ENCODE measurements around the gene FGF8. TPM values are rescaled to one million over a fixed set of nuclear protein-coding genes. Genes with fewer than 3 reads are reported as not detected.
A peak's percentile ranks its signal among the peaks of the same experiment; 100 is the strongest.

Gene FGF8
- polyA plus RNA-seq (2011; rRNA removed) (not detected in 2 replicates), polyA minus RNA-seq (2011; rRNA and poly(A)+ RNA removed) (not detected in 2 replicates)

- ChIA-PET CTCF (interaction anchor here (1.4 to 3.0 kb wide), 2 partner anchors 8 to 173 kb away, joined by 3 to 20 read pairs; partner anchors contain the start of gene NPM3), POLR2A (no interaction called here)
- TF ChIP-seq, protein P1, sequence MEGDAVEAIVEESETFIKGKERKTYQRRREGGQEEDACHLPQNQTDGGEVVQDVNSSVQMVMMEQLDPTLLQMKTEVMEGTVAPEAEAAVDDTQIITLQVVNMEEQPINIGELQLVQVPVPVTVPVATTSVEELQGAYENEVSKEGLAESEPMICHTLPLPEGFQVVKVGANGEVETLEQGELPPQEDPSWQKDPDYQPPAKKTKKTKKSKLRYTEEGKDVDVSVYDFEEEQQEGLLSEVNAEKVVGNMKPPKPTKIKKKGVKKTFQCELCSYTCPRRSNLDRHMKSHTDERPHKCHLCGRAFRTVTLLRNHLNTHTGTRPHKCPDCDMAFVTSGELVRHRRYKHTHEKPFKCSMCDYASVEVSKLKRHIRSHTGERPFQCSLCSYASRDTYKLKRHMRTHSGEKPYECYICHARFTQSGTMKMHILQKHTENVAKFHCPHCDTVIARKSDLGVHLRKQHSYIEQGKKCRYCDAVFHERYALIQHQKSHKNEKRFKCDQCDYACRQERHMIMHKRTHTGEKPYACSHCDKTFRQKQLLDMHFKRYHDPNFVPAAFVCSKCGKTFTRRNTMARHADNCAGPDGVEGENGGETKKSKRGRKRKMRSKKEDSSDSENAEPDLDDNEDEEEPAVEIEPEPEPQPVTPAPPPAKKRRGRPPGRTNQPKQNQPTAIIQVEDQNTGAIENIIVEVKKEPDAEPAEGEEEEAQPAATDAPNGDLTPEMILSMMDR (IDR thresholded peaks at IDR 0.05; ENCODE audit: insufficient read depth, low read depth, low read length) = no peak
- Histone ChIP-seq H3K36me3 (ENCODE audit: control insufficient read depth, insufficient read depth, low read length) (no peaks in the 10 kb centered on the region), H3K4me3 (ENCODE audit: low read depth, low read length) (no peak within 1 kb of the TSS), H3K27me3 (ENCODE audit: control insufficient read depth, insufficient read depth, low read length) (peaks cover 41% of the 10 kb centered on the region)
- DNase-seq (ENCODE audit: low read depth) = no peak
These were observed at the start of gene FGF8 for GRCh38 chr10:101775273-101776160. FGF8 (minus strand) TSS chr10:101776114; CDS start chr10:101775900, 214 bp downstream.

DNA sequence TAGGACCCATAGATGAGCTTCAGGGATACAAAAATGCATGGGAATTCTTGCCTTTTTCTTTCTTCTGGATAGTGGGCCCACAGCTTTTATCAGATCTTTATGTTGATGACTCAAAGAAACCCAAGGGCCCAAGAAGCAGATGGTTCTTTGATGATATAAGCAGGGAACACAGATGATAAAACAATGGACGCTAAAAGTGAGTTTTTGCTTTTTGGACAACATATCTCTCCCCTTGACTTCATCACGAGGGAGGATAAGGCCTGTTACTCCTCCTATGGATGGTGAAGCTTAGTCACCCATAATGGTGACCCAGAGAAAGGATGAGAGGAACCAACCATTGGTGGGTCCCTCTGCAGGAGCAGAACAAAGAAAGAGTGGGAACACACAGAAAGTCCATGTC is 48.8 kb upstream of the FGF8 start:
- Histone ChIP-seq H3K27me3 (ENCODE audit: control insufficient read depth, insufficient read depth, low read length) (no peaks in the 10 kb centered on the region), H3K36me3 (ENCODE audit: control insufficient read depth, insufficient read depth, low read length) (peaks cover 3% of the 10 kb centered on the region), H3K4me3 (ENCODE audit: low read depth, low read length) (no peak overlapping the region)
- DNase-seq (ENCODE audit: low read depth) = no peak
- TF ChIP-seq, protein P1 (IDR thresholded peaks at IDR 0.05; ENCODE audit: insufficient read depth, low read depth, low read length) = no peak
- ChIA-PET POLR2A (no interaction called here), CTCF (no interaction called here)

- Histone ChIP-seq H3K4me3 (ENCODE audit: low read depth, low read length) (peak overlapping the region; percentile 21), H3K36me3 (ENCODE audit: control insufficient read depth, insufficient read depth, low read length) (no peaks in the 10 kb centered on the region), H3K27me3 (ENCODE audit: control insufficient read depth, insufficient read depth, low read length) (no peaks in the 10 kb centered on the region)
- no peak for DNase-seq (ENCODE audit: low read depth)
- TF ChIP-seq, protein P1 (IDR thresholded peaks at IDR 0.05; ENCODE audit: insufficient read depth, low read depth, low read length) = no peak
- POLR2A ChIA-PET = interaction anchor here (0.5 kb wide), 1 partner anchor 235 kb away, joined by 8 read pairs; no protein-coding TSS in a partner anchor
- CTCF ChIA-PET = interaction anchor here (0.6 to 3.5 kb wide), 5 partner anchors 16 to 42 kb away, joined by 3 to 13 read pairs (median 5); no protein-coding TSS in a partner anchor
These were observed 43.1 kb upstream of the FGF8 start for GRCh38 chr10:101818872-101819633.

DNA sequence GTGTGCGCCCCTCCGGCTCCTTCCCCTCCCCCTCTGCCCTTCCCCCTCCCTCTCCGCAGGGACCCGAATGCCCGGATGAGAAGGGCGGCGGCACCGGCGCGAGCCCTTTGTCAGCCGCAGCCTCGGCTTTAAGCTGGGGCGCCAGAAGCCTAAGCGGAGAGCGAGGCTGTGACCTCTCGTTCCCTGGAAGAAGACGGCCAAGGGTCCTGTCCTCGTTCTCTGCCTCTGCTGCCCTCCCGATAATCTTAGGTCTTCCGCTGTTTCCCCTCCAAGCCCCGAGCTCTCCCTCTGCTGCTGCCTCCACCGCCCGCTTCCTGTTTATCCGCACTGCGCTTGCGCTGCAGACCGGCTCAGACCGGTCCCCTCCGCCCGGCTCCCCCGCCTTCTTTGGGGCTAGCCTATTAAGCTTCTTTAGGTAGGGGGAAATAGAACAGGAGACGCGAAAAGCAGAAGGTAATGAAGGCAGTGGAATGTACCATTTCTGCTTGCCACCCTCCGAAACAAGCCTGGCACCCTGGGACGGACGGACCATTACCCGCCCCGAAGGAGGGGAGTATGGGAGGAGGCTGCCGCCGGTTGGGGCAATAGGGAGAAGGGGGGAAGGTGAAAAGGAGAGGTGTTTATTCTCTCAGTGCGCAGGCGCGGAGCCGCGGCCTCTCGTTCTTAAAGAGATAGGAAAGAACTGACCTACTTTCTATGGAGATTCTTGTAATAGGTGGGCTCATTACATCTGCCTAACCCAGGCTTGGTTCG is 42.4 kb upstream of the FGF8 start, which contains the start of gene OGA:
OGA (minus strand) TSS at position 326 of the 753 bp plus-strand sequence. CDS start 422 bp downstream, outside the sequence.
- CTCF ChIA-PET = interaction anchor here (1.4 to 3.5 kb wide), 3 partner anchors 17 to 37 kb away, joined by 4 to 13 read pairs (median 10); no protein-coding TSS in a partner anchor
- H3K4me3 ChIP-seq (ENCODE audit: low read depth, low read length) = peak within 1 kb of the TSS; percentile 99
- POLR2A ChIA-PET = interaction anchor here (0.5 to 0.7 kb wide), 2 partner anchors 62 to 235 kb away, joined by 6 to 8 read pairs; no protein-coding TSS in a partner anchor
- peak; percentile 100 for DNase-seq (ENCODE audit: low read depth)
- H3K27me3 ChIP-seq (ENCODE audit: control insufficient read depth, insufficient read depth, low read length) = no peaks in the 10 kb centered on the region
- TF ChIP-seq, protein P1 (IDR thresholded peaks at IDR 0.05; ENCODE audit: insufficient read depth, low read depth, low read length) = no peak
- no peaks in the 10 kb centered on the region for H3K36me3 ChIP-seq (ENCODE audit: control insufficient read depth, insufficient read depth, low read length)

All from BJ (cell line).